Measurements from ENCODE around the gene TMEM131. TPM values are rescaled to one million over a fixed set of nuclear protein-coding genes. Genes with fewer than 3 reads are reported as not detected.
"Not testable (repeated sequence)": the region's sequence is repeated elsewhere in the genome, so short reads cannot be mapped to it uniquely, and the experiment has no call there.

Gene TMEM131, protein sequence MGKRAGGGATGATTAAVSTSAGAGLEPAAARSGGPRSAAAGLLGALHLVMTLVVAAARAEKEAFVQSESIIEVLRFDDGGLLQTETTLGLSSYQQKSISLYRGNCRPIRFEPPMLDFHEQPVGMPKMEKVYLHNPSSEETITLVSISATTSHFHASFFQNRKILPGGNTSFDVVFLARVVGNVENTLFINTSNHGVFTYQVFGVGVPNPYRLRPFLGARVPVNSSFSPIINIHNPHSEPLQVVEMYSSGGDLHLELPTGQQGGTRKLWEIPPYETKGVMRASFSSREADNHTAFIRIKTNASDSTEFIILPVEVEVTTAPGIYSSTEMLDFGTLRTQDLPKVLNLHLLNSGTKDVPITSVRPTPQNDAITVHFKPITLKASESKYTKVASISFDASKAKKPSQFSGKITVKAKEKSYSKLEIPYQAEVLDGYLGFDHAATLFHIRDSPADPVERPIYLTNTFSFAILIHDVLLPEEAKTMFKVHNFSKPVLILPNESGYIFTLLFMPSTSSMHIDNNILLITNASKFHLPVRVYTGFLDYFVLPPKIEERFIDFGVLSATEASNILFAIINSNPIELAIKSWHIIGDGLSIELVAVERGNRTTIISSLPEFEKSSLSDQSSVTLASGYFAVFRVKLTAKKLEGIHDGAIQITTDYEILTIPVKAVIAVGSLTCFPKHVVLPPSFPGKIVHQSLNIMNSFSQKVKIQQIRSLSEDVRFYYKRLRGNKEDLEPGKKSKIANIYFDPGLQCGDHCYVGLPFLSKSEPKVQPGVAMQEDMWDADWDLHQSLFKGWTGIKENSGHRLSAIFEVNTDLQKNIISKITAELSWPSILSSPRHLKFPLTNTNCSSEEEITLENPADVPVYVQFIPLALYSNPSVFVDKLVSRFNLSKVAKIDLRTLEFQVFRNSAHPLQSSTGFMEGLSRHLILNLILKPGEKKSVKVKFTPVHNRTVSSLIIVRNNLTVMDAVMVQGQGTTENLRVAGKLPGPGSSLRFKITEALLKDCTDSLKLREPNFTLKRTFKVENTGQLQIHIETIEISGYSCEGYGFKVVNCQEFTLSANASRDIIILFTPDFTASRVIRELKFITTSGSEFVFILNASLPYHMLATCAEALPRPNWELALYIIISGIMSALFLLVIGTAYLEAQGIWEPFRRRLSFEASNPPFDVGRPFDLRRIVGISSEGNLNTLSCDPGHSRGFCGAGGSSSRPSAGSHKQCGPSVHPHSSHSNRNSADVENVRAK (N-terminal part only)
- 24.5 and 43.6 TPM in 2 replicates for total RNA-seq

- DNase-seq (ENCODE audit: low read depth), result peak; percentile 94
- H3K4me3 ChIP-seq (ENCODE audit: low read depth, low read length), result peak within 1 kb of the TSS; percentile 86
- TF ChIP-seq, protein P1, sequence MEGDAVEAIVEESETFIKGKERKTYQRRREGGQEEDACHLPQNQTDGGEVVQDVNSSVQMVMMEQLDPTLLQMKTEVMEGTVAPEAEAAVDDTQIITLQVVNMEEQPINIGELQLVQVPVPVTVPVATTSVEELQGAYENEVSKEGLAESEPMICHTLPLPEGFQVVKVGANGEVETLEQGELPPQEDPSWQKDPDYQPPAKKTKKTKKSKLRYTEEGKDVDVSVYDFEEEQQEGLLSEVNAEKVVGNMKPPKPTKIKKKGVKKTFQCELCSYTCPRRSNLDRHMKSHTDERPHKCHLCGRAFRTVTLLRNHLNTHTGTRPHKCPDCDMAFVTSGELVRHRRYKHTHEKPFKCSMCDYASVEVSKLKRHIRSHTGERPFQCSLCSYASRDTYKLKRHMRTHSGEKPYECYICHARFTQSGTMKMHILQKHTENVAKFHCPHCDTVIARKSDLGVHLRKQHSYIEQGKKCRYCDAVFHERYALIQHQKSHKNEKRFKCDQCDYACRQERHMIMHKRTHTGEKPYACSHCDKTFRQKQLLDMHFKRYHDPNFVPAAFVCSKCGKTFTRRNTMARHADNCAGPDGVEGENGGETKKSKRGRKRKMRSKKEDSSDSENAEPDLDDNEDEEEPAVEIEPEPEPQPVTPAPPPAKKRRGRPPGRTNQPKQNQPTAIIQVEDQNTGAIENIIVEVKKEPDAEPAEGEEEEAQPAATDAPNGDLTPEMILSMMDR (IDR thresholded peaks at IDR 0.05; ENCODE audit: insufficient read depth, low read depth, low read length), result no peak
These were observed at the start of gene TMEM131 for GRCh38 chr2:97995734-97996624. Gene TMEM131 (minus strand): TSS chr2:97995948. CDS start chr2:97995662, 286 bp downstream.

DNA sequence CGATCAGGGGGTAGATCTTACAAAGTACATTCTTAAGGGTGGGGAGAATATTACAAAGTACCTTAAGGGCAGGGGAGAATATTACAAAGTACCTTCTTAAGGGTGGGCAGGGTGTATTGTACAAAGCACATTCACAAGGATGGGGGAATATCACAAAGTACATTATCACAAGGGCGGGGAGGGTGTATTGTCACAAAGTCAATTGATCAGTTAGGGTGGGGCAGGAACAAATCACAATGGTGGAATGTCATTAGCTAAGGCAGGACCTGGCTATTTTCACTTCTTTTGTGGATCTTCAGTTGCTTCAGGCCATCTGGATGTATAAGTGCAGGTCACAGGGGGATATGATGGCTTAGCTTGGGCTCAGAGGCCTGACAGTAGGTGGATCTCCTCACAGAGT lies 49.0 kb upstream of the TMEM131 start:
- DNase-seq (ENCODE audit: low read depth); H3K4me3 ChIP-seq (ENCODE audit: low read depth, low read length): not testable (repeated sequence)

DNA sequence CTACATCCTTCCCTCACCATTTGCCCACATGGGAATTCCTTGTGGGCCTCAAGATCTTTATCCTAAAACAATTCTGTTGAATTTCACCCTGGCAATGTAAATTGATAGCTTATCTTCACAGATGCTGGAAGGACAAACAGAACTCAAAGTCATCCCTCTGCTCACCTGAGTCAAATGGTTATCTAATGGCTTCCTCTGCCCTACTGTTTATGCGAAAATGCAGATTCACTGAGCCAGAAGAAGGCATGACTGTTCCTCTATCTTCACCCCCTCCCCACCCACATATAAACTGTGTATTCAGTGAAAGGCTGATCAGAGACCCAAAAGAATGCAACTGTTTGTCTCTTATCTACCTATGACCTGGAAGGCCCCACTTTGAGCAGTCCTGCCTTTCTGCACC lies 47.4 kb upstream of the TMEM131 start:
- no peak for DNase-seq (ENCODE audit: low read depth)
- H3K4me3 ChIP-seq (ENCODE audit: low read depth, low read length), result no peak overlapping the region
- TF ChIP-seq, protein P1 (IDR thresholded peaks at IDR 0.05; ENCODE audit: insufficient read depth, low read depth, low read length), result no peak

DNA sequence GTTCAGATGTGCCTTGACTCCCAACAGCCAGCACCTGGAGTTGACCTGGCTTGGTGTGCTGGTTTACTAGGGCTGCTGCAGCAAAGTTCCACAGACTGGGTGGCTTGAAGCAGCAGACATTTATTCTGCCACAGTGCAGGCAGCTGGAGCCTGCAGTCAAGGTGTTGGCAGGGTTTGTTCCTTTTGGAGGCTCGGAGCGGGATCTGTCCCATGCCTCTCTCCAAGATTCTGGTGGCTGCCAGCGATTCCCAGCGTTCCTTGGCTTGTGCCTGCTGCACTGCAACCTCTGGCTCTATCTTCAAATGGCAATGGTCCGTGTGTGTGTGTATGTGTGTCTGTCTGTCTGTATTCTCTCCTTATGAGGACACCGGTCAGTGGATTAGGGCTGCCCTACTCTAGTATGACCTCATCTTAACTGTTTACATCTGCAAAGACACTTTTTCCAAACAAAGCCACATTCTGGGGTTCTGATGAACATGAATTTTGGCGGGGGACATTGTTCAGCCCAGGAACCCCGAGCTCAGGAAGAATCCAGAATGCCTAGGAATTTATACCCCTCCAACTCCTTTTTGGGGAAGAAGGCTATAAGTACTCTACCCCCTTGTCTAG lies 44.7 kb upstream of the TMEM131 start:
- TF ChIP-seq, protein P1 (IDR thresholded peaks at IDR 0.05; ENCODE audit: insufficient read depth, low read depth, low read length), result no peak
- H3K4me3 ChIP-seq (ENCODE audit: low read depth, low read length), result no peak overlapping the region
- no peak for DNase-seq (ENCODE audit: low read depth)

DNA sequence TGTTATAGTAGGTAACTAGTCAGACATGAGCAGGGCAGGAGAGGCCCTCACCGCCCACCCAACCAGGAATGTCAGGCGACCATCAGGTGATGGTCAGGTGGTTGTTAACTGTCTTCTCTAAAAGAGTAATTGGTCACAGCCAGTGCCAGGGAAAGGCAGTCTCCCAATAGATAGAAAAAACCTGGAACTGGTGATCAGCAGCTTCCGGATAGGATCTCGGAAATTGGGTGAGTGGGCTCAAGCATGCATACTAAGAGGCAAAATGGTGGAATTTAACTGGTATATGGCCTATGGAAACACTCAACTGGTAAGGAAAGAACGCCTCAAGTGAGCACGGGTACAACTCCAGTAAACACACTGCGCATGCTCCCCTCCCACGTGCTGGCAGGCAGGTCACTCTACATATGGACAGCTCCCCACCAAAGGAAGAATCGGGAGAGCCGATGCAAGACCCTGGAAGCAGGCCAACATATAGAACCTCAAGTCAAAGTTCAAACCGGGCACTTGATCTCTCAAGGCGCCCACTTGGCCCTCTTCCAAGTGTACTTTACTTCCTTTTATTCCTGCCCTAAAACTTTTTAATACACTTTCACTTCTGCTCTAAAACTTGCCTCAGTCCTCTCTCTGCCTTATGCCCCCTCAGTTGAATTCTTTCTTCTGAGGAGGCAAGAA lies 43.5 kb upstream of the TMEM131 start:
- H3K4me3 ChIP-seq (ENCODE audit: low read depth, low read length), result no peak overlapping the region
- no peak for DNase-seq (ENCODE audit: low read depth)
- TF ChIP-seq, protein P1 (IDR thresholded peaks at IDR 0.05; ENCODE audit: insufficient read depth, low read depth, low read length), result no peak

Data from fibroblast of villous mesenchyme (primary cell).